Left cardiac atrium (tissue), 4 donors: ENCODE results near the gene LDLRAD3. TPM values are rescaled to one million over a fixed set of nuclear protein-coding genes. Genes with fewer than 3 reads are reported as not detected.

Experiments
- ATAC-seq, 2 donors: fragments of 200-7000 bp; cut with Tn5 transposase; one replicate each; pipeline ENCODE4 v1.9.1; 2020; ENCODE audit warnings: mild to moderate bottlenecking in 2 of 2, moderate library complexity in 2 of 2
- DNase-seq: peaks from one replicate; pipeline ENCODE4 v3.0.0-alpha.2; 2020
- intact Hi-C, 2 donors: fragments of 100-400 bp; cut with DNase I; formaldehyde crosslinking; loops; one replicate each; pipeline versions ENCODE4 v1.14.1 to v1.15.1; 2022 to 2023
- total RNA-seq, 2 donors: library from RNA; stranded (reverse); fragmentation: NEBNext Ultra II Directional; extraction: Animal tissue kit (Norgen Biotek cat#: 25700); gene quantifications; one replicate each; pipeline ENCODE4 v1.2.1, GENCODE V29; 2021
- donor health status: DM: no; HTN: yes; CAD: no.
- donor health status: DM: no; HTN: yes; CAD: no; lungs with severe emphysema.
- donor health status: DM: yes; HTN: yes; CAD: no.
- donor health status: Dilated cardiomyopathy.

LDLRAD3 gene
- total RNA-seq, 2 donors from 2014 or later, result 4.7 to 10.8 TPM

DNA sequence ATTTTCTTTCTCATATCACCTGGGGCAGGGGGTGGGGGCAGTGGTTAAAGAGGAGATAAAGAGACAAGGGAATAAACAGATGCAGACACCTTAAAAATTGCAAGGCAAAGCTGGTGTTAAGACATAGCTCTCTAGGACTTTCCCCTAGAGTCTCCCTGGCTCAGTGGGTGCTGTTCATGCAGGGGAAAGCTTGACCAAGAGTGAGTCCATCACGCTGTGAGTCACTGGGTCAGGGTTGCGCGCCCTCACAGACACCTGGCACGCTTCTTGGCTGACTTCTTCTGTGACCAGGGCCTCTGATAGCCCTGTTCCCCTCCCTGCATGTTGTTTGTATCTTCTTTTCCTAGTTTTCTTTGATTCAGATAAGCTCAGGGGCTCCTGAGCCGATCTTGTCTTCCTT is 313.5 kb downstream of the LDLRAD3 start:
- DNase-seq (no peak), ATAC-seq (no peak)
- intact Hi-C loops, result loop anchor here in 1 of 2 donors (10.0 kb wide), 2 partner anchors 433 to 643 kb away; partner anchors contain the start of gene FJX1

- DNase-seq (peak; percentile 54), ATAC-seq (peak; percentile 71 to 88)
- intact Hi-C loops, result loop anchor here in 1 of 2 donors (10.0 kb wide), 2 partner anchors 434 to 644 kb away; partner anchors contain the start of gene FJX1
Measured at GRCh38 chr11:36258730-36259360, 315.0 kb downstream of the LDLRAD3 start.

- DNase-seq, result no peak
- no peak for ATAC-seq
- intact Hi-C loops, result no loop called here
Measured at GRCh38 chr11:36261094-36261493, 317.2 kb downstream of the LDLRAD3 start.

DNA sequence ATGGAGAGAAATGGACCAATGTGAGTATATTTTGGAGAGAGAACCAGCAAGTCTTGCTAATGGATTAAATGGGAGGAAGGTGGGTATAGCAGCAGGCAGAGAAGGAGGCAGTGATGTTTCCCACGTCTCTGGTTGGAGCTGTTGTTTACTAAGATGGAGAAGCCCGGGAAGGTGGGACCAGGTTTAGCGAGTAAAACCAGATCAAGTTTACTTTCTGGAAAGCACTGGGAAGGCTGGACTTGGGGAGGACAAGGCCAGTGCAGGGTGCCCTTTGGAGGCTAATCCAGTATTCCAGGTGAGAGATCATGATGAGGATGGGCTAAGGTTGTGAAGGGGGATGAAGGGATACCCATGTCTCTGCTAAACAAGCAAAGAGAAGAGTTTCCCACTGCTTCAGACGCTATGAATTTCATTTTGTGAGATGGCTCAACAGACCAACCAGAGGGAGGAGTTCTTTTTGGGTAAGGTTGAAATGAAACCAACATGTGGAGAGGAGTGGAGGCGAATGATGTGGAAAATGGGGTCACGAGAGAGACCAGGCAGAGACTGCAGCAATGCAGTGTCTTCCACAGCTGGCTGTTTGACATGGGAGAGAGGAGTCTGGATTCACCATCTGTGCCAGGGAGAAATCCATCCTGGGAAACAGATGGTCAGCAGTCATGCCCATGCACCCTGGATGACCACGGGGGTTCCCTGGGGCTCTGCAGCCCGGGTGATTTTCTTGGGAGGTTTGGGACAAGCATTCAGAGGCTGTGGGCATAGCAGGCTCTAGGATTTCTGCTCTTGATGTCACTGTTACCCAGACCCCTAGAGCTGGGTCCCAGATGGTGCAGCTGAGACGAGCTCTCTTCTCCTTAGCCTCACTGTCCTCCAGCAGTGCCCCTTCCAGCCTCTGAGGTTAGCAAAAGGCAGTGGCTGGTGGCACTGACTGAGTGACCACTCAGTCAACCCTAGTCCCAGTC is 320.4 kb downstream of the LDLRAD3 start:
- DNase-seq (no peak), ATAC-seq (no peak)
- intact Hi-C loops, result no loop called here

GRCh38 chr11:36264973-36265344 is 321.1 kb downstream of the LDLRAD3 start:
- intact Hi-C loops, result loop anchor here in 1 of 2 donors (5.0 kb wide), 1 partner anchor 443 kb away; no protein-coding TSS in a partner anchor
- ATAC-seq (no peak), DNase-seq (no peak)

DNA sequence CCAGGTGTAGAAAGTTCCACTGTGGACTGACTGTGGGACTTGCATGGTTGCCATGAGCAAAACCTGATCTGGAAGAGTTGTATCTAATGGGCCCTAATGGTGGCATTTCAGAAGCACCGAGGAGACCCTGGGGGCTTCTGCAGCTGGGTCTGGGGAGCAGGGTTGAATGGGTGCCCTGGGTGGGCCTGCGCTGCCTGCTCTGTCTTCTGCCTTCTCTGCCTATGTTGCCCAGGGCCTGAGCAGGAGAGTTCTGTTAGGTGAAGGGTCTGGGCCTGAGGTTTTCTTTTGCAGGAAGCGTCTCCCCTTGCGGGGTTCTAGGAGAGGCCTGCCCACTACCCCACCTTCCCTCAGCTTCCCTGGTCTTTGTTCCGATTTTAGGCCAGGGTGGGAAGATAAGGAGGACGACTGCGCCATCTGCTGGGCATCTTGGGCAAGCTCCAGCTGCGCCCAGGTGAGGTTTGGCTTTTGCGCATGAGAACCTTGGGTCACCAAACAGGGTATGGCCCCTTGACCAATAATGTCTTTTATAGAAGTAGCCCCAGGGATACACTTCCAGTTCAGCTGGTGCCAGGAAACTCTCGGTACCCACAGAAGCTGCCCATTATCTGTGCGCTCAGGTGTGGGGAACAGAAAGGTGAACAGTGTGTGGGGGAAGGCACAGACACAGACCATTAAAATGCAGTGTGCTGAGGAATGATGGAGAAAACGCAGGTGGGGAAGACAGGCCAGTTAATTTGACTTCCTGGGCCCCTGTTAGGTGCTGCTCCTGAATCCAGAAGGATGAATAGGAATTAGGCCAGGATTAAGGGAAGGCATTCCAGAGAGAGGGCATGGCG is 322.1 kb downstream of the LDLRAD3 start:
- ATAC-seq, result peak; percentile 56 to 78
- DNase-seq, result peak; percentile 48
- intact Hi-C loops, result loop anchor here in 1 of 2 donors (2.0 to 5.0 kb wide), 3 partner anchors 444 to 779 kb away; no protein-coding TSS in a partner anchor

- ATAC-seq, result no peak
- intact Hi-C loops, result loop anchor here in 1 of 2 donors (2.0 to 5.0 kb wide), 3 partner anchors 444 to 780 kb away; no protein-coding TSS in a partner anchor
- DNase-seq, result no peak
Measured at GRCh38 chr11:36266767-36267166, 322.9 kb downstream of the LDLRAD3 start.

DNA sequence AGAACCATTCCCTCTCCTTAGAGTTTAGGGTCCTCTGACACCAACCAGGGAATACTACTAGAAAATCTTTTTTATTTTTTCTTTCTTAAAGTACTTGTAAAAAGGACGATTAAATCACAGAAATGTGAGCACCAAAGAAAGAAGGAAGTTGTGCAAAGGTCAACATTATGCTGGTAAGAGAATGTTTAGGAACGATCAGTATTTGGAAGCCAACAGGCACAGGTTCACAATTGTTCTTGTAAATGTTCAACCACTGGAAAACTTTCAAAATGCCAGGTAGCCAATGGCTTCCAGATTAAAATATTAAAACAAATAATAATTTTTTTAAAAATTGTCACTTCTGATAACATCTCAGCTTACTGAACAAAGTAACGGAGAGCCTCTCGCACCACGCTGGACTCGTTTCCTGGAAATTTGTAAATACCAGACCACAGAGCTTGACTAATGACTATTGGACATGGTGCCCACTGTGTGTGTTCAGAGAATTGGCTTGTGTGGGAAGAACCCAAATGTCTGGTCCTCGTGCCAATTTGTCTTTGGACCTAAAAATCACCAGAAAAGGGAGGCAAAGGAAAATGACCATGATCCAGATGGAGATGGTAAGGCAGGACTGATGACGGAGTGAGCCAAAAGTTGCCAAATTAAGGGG is 324.6 kb downstream of the LDLRAD3 start:
- ATAC-seq (no peak), DNase-seq (no peak)
- intact Hi-C loops, result loop anchor here in 1 of 2 donors (5.0 kb wide), 1 partner anchor 446 kb away; no protein-coding TSS in a partner anchor

DNA sequence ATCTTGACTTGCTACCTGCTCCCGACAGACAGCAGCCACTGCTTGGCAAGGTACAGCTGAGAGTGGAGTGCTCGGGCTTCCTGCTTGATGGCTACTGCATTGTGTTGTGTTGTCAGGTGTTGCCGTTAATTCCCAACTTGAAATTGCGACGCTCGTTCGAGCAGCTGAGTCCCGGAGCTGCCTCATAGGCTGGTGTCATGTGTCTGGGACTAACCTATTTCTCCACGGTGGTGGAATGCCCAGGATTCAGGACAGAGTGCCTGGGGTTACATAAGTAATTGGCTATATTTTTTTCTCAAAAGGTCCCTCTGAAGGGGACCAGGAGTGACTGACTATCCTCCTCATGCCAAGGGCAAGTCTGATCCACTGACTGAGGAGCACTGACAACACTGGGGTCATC is 326.8 kb downstream of the LDLRAD3 start:
- ATAC-seq, result no peak
- DNase-seq, result no peak
- intact Hi-C loops, result no loop called here

- DNase-seq, result no peak
- no peak for ATAC-seq
- intact Hi-C loops, result no loop called here
Measured at GRCh38 chr11:36271794-36272407, 328.0 kb downstream of the LDLRAD3 start.

DNA sequence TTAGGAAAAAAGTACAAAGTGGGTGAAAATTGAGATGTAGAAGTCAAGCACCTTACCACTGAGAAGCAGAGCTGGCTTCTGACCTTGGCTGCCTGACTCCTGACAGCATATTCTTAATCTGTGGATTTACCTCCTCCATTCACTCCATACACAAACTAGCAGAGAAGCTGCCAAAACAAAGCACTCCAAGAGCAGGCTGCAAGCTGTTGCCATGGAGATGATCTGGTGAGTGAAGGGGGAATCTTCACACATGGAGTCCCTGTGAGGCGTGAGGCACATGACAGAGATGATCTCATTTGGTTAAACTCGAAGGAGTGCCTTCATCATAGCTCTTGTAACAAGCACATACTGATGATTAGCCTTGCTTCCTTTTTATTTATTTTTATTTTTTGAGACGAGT is 329.2 kb downstream of the LDLRAD3 start:
- ATAC-seq, result no peak
- intact Hi-C loops, result no loop called here
- no peak for DNase-seq

DNA sequence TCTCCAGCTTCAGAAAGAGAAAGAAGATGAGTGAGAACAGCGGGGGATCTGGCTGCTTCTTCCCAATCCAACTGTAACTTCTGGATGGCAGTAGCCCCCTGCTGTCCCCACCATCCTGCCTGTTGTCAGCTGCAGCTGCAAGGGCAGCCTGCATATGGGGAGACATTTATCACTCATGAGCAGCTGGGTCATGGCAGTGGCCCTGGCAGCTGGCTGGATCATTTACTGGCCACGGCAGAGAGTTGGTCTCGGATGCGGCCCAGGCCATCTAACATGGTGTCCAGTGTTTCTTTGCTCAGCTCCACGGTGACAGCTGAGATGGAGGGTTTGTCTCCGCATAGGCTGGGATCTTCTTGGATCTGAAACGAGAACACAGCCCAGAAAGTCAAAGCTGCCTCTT is 330.6 kb downstream of the LDLRAD3 start:
- intact Hi-C loops, result no loop called here
- DNase-seq (no peak), ATAC-seq (no peak)

GRCh38 chr11:36278531-36279282 is 334.8 kb downstream of the LDLRAD3 start:
- ATAC-seq, result no peak
- no peak for DNase-seq
- intact Hi-C loops, result no loop called here

GRCh38 chr11:36280531-36280930 is 336.7 kb downstream of the LDLRAD3 start:
- intact Hi-C loops, result no loop called here

More at GRCh38 chr11:36280531-36280930, 336.7 kb downstream of the LDLRAD3 start:
- peak in 1 of 2 donors; percentile 46 for ATAC-seq
- DNase-seq, result no peak
